OCI-LY1 (cell line): ENCODE data around the gene SERINC2.

Experiments
- H2AFZ ChIP-seq: fragments of 200-600 bp; sonication (generic), shearing (Covaris generic); 2 replicates; pipeline ENCODE4 v1.6.0; 2014; ENCODE audit warnings: antibody characterized with exemption, mild to moderate bottlenecking, low read length
- H3F3A ChIP-seq: fragments of 200-600 bp; sonication (generic), shearing (Covaris generic); 2 replicates; pipeline ENCODE4 v1.6.0; 2014; ENCODE audit warnings: mild to moderate bottlenecking, antibody characterized with exemption, low read length, moderate library complexity; ENCODE audit not compliant: insufficient read depth
- H3K27ac ChIP-seq: fragments of 200-600 bp; sonication (generic); 2 replicates; pipeline ENCODE4 v1.5.1; 2014; ENCODE audit warnings: low read length, mixed run types, mild to moderate bottlenecking, low read depth; ENCODE audit not compliant: poor library complexity, severe bottlenecking
- H3K27me3 ChIP-seq: fragments of 200-600 bp; sonication (generic); 2 replicates; pipeline ENCODE4 v1.6.0; 2014; ENCODE audit warnings: antibody characterized with exemption, mild to moderate bottlenecking, low read length, moderate library complexity; ENCODE audit not compliant: insufficient read depth
- H3K36me3 ChIP-seq: fragments of 200-600 bp; sonication (generic); 2 replicates; pipeline ENCODE4 v1.6.1; 2014; ENCODE audit warnings: mild to moderate bottlenecking, antibody characterized with exemption, low read length, moderate library complexity, mixed read lengths; ENCODE audit not compliant: insufficient read depth
- H3K4me1 ChIP-seq: fragments of 200-600 bp; sonication (generic); 2 replicates; pipeline ENCODE4 v1.5.1; 2014; ENCODE audit warnings: mild to moderate bottlenecking, low read length, moderate library complexity; ENCODE audit not compliant: insufficient read depth, severe bottlenecking
- H3K4me2 ChIP-seq: fragments of 200-600 bp; sonication (generic), shearing (Covaris generic); 2 replicates; pipeline ENCODE4 v1.6.1; 2014; ENCODE audit warnings: low read length
- H3K4me3 ChIP-seq: fragments of 200-600 bp; sonication (generic); 2 replicates; pipeline ENCODE4 v1.5.1; 2014; ENCODE audit warnings: low read length, low read depth, mild to moderate bottlenecking, mixed read lengths; ENCODE audit not compliant: poor library complexity, severe bottlenecking
- H3K79me2 ChIP-seq: fragments of 200-600 bp; shearing (Covaris generic); 2 replicates; pipeline ENCODE4 v1.6.1; 2016; ENCODE audit warnings: mixed run types, low read length, mixed read lengths; ENCODE audit not compliant: insufficient read depth
- H3K9ac ChIP-seq: fragments of 200-600 bp; sonication (generic), shearing (Covaris generic); 2 replicates; pipeline ENCODE4 v1.6.1; 2014; ENCODE audit warnings: mild to moderate bottlenecking, low read length, mixed read lengths
- H3K9me2 ChIP-seq: fragments of 200-600 bp; sonication (generic), shearing (Covaris generic); 2 replicates; pipeline ENCODE4 v1.6.1; 2014; ENCODE audit warnings: low read depth, mild to moderate bottlenecking, low read length, mixed read lengths
- H3K9me3 ChIP-seq: fragments of 200-600 bp; shearing (Covaris generic); 2 replicates; pipeline ENCODE4 v1.6.1; 2014; ENCODE audit warnings: low read length, mixed read lengths
- H4K20me1 ChIP-seq: fragments of 200-600 bp; sonication (generic), shearing (Covaris generic); 2 replicates; pipeline ENCODE4 v1.6.0; 2016; ENCODE audit warnings: mild to moderate bottlenecking, low read length; ENCODE audit not compliant: insufficient read depth
- EZH2 ChIP-seq: fragments of 200-600 bp; sonication (generic), shearing (Covaris generic); IDR thresholded peaks from 2 replicates; pipeline ENCODE4 v1.8.0; 2017; ENCODE audit warnings: borderline replicate concordance, mixed run types, mild to moderate bottlenecking, antibody characterized with exemption, low read length, moderate library complexity, mixed read lengths
- TF ChIP-seq, protein P1 (sequence below): fragments of 200-600 bp; sonication (generic), shearing (Covaris generic); IDR thresholded peaks from 2 replicates; pipeline ENCODE4 v1.5.1; 2017; ENCODE audit warnings: mild to moderate bottlenecking, antibody characterized with exemption, low read length, moderate library complexity, mixed read lengths

Gene SERINC2

GRCh38 chr1:31401241-31401640, 11.8 kb upstream of the SERINC2 start:
- H3K4me2 ChIP-seq = no peak overlapping the region
- H4K20me1 ChIP-seq = no peaks in the 10 kb centered on the region
- no peaks in the 10 kb centered on the region for H3K36me3 ChIP-seq
- no peaks in the 10 kb centered on the region for H3K79me2 ChIP-seq
- no peak overlapping the region for H3K27ac ChIP-seq
- H3K4me1 ChIP-seq = no peaks in the 10 kb centered on the region
- no peak overlapping the region for H2AFZ ChIP-seq
- TF ChIP-seq EZH2 = no peak
- TF ChIP-seq, protein P1, sequence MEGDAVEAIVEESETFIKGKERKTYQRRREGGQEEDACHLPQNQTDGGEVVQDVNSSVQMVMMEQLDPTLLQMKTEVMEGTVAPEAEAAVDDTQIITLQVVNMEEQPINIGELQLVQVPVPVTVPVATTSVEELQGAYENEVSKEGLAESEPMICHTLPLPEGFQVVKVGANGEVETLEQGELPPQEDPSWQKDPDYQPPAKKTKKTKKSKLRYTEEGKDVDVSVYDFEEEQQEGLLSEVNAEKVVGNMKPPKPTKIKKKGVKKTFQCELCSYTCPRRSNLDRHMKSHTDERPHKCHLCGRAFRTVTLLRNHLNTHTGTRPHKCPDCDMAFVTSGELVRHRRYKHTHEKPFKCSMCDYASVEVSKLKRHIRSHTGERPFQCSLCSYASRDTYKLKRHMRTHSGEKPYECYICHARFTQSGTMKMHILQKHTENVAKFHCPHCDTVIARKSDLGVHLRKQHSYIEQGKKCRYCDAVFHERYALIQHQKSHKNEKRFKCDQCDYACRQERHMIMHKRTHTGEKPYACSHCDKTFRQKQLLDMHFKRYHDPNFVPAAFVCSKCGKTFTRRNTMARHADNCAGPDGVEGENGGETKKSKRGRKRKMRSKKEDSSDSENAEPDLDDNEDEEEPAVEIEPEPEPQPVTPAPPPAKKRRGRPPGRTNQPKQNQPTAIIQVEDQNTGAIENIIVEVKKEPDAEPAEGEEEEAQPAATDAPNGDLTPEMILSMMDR = no peak
- no peak overlapping the region for H3K4me3 ChIP-seq
- no peaks in the 10 kb centered on the region for H3K9me2 ChIP-seq
- no peaks in the 10 kb centered on the region for H3K27me3 ChIP-seq
- H3K9me3 ChIP-seq = no peaks in the 10 kb centered on the region
- no peak overlapping the region for H3K9ac ChIP-seq
- no peaks in the 10 kb centered on the region for H3F3A ChIP-seq

DNA sequence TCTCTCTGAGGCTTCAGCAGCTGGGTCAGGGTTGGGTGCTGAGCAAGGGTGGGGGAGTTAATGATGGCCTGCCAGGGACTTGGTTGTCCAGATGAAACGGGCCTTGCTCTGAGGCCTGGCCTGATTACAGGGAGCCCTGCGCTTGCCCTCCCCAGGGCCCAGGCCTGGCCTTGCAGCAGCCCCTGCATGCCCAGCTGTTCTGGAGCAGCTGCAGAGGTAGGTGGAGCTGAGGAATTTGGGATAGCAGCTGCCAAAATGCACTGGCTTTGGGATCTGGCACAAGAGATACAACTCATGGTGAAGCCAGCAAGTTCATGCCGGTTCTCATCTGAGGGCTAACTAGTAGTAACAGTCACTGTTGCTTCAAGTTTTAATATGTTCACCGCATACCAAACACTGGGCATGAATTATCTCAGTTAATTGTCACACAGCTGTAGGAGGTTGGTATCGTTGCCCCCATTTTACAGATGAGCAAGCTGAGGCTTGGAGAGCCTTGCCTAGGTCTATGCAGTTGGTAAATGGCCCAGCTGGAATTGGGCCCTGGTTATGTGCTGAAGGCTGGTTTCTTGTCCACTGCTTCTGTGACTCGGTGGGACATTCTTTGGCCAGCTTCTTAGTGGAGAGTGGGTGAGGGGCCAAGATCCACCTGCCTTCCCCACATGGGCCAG, 7.3 kb upstream of the SERINC2 start:
- no peak for TF ChIP-seq EZH2
- TF ChIP-seq, protein P1 = no peak
- Histone ChIP-seq H3K9ac (no peak overlapping the region), H2AFZ (no peak overlapping the region), H3K79me2 (no peaks in the 10 kb centered on the region), H3K9me3 (no peaks in the 10 kb centered on the region), H4K20me1 (no peaks in the 10 kb centered on the region), H3K27ac (no peak overlapping the region), H3K4me3 (no peak overlapping the region), H3K36me3 (no peaks in the 10 kb centered on the region), H3K9me2 (no peaks in the 10 kb centered on the region), H3K4me2 (no peak overlapping the region), H3K27me3 (0 out of 2 replicates have a peak, but pooled peaks cover 5% of the 10 kb centered on the region), H3F3A (no peaks in the 10 kb centered on the region), H3K4me1 (no peaks in the 10 kb centered on the region)

DNA sequence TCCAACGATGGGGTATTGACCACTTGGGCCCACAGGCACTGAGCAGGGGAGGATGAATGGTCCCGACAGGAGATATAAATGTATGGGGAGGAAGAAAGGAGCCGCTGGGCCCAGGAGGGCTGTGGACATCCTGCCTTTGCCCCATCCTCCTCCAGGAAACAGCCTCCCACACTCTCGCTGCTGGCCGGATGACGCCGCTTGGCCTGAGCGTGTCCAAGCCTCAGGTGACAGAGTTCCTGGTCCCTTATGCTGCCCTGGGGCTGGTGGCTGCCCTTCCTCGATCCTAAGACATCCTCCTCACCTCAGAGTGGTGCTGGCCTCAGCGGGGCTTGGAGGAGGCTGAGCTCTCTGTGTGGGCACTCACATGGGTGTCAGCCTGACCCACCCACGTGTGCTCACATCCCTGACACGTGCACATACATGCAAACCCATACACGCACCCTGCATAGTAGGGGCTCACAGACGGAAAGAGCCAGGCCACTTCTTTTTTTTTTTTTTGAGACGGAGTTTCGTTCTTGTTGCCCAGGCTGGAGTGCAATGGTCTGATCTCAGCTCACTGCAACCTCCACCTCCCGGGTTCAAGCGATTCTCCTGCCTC, 5.9 kb upstream of the SERINC2 start:
- no peak overlapping the region for H2AFZ ChIP-seq
- H3K4me1 ChIP-seq = no peaks in the 10 kb centered on the region
- H3K4me3 ChIP-seq = no peak overlapping the region
- H4K20me1 ChIP-seq = no peaks in the 10 kb centered on the region
- H3K27ac ChIP-seq = no peak overlapping the region
- no peaks in the 10 kb centered on the region for H3K9me3 ChIP-seq
- 0 out of 2 replicates have a peak, but pooled peaks cover 5% of the 10 kb centered on the region for H3K27me3 ChIP-seq
- TF ChIP-seq, protein P1 = no peak
- TF ChIP-seq EZH2 = no peak
- H3K9ac ChIP-seq = no peak overlapping the region
- H3F3A ChIP-seq = no peaks in the 10 kb centered on the region
- H3K4me2 ChIP-seq = no peak overlapping the region
- H3K79me2 ChIP-seq = no peaks in the 10 kb centered on the region
- H3K36me3 ChIP-seq = no peaks in the 10 kb centered on the region
- no peaks in the 10 kb centered on the region for H3K9me2 ChIP-seq
